ENCODE measurements around the gene WBP1L. TPM values are rescaled to one million over a fixed set of nuclear protein-coding genes. Genes with fewer than 3 reads are reported as not detected.
"Not testable (repeated sequence)": the region's sequence is repeated elsewhere in the genome, so short reads cannot be mapped to it uniquely, and the experiment has no call there.

Gene WBP1L
- total and polyA plus RNA-seq, 2 donors: 30.1 to 42.6 TPM

GRCh38 chr10:102757323-102757722, 13.6 kb downstream of the WBP1L start:
- DNase-seq (ENCODE audit: extremely low spot score): no peak
- 96% methylated on average over 6 of the region's 6 CpGs for WGBS
- Histone ChIP-seq H3K27ac (ENCODE audit: low read depth) (no peak overlapping the region), H3K36me3 (ENCODE audit: insufficient read depth) (no peaks in the 10 kb centered on the region), H3K4me3 (ENCODE audit: low read depth, low read length) (no peak overlapping the region), H3K4me1 (ENCODE audit: insufficient read depth) (no peaks in the 10 kb centered on the region)

GRCh38 chr10:102758240-102758932, 14.6 kb downstream of the WBP1L start:
- Histone ChIP-seq H3K27ac (ENCODE audit: low read depth) (no peak overlapping the region), H3K36me3 (ENCODE audit: insufficient read depth) (no peaks in the 10 kb centered on the region), H3K4me3 (ENCODE audit: low read depth, low read length) (no peak overlapping the region), H3K4me1 (ENCODE audit: insufficient read depth) (no peaks in the 10 kb centered on the region)
- no peak for DNase-seq (ENCODE audit: extremely low spot score)
- WGBS: 65% methylated on average over 9 of the region's 9 CpGs

GRCh38 chr10:102758933-102759262, 15.2 kb downstream of the WBP1L start:
- DNase-seq (ENCODE audit: extremely low spot score): not testable (repeated sequence)

GRCh38 chr10:102759497-102760210, 15.9 kb downstream of the WBP1L start:
- WGBS: 94% methylated on average over 3 of the region's 3 CpGs
- Histone ChIP-seq H3K4me3 (ENCODE audit: low read depth, low read length) (no peak overlapping the region), H3K36me3 (ENCODE audit: insufficient read depth) (no peaks in the 10 kb centered on the region), H3K27ac (ENCODE audit: low read depth) (no peak overlapping the region), H3K4me1 (ENCODE audit: insufficient read depth) (peaks cover 3% of the 10 kb centered on the region)
- DNase-seq (ENCODE audit: extremely low spot score): no peak

More at GRCh38 chr10:102758933-102759262, 15.2 kb downstream of the WBP1L start:
- not testable (repeated sequence) for H3K4me3 ChIP-seq (ENCODE audit: low read depth, low read length); H3K27ac ChIP-seq (ENCODE audit: low read depth); H3K36me3 ChIP-seq (ENCODE audit: insufficient read depth); H3K4me1 ChIP-seq (ENCODE audit: insufficient read depth)
- 49% methylated on average over 6 of the region's 12 CpGs for WGBS

GRCh38 chr10:102761981-102762380, 18.2 kb downstream of the WBP1L start:
- no peaks in the 10 kb centered on the region for H3K36me3 ChIP-seq (ENCODE audit: insufficient read depth)
- 97% methylated on average over 4 of the region's 4 CpGs for WGBS
- H3K4me3 ChIP-seq (ENCODE audit: low read depth, low read length): no peak overlapping the region
- no peak overlapping the region for H3K27ac ChIP-seq (ENCODE audit: low read depth)
- H3K4me1 ChIP-seq (ENCODE audit: insufficient read depth): peaks cover 3% of the 10 kb centered on the region
- DNase-seq (ENCODE audit: extremely low spot score): no peak

GRCh38 chr10:102762401-102763015, 18.8 kb downstream of the WBP1L start:
- H3K36me3 ChIP-seq (ENCODE audit: insufficient read depth): no peaks in the 10 kb centered on the region
- H3K4me1 ChIP-seq (ENCODE audit: insufficient read depth): peaks cover 3% of the 10 kb centered on the region
- WGBS: 74% methylated on average over 7 of the region's 7 CpGs
- no peak for DNase-seq (ENCODE audit: extremely low spot score)
- no peak overlapping the region for H3K27ac ChIP-seq (ENCODE audit: low read depth)
- no peak overlapping the region for H3K4me3 ChIP-seq (ENCODE audit: low read depth, low read length)

GRCh38 chr10:102763037-102763607, 19.4 kb downstream of the WBP1L start:
- 80% methylated on average over 7 of the region's 7 CpGs for WGBS
- Histone ChIP-seq H3K27ac (ENCODE audit: low read depth) (no peak overlapping the region), H3K36me3 (ENCODE audit: insufficient read depth) (no peaks in the 10 kb centered on the region), H3K4me1 (ENCODE audit: insufficient read depth) (peaks cover 3% of the 10 kb centered on the region), H3K4me3 (ENCODE audit: low read depth, low read length) (no peak overlapping the region)
- no peak for DNase-seq (ENCODE audit: extremely low spot score)

GRCh38 chr10:102764470-102765161, 20.9 kb downstream of the WBP1L start:
- Histone ChIP-seq H3K4me1 (ENCODE audit: insufficient read depth) (peaks cover 5% of the 10 kb centered on the region), H3K27ac (ENCODE audit: low read depth) (no peak overlapping the region), H3K4me3 (ENCODE audit: low read depth, low read length) (no peak overlapping the region), H3K36me3 (ENCODE audit: insufficient read depth) (no peaks in the 10 kb centered on the region)
- WGBS: 70% methylated on average over 6 of the region's 6 CpGs
- DNase-seq (ENCODE audit: extremely low spot score): no peak

GRCh38 chr10:102765336-102765735, 21.6 kb downstream of the WBP1L start:
- H3K4me1 ChIP-seq (ENCODE audit: insufficient read depth): peaks cover 5% of the 10 kb centered on the region
- no peak overlapping the region for H3K27ac ChIP-seq (ENCODE audit: low read depth)
- H3K4me3 ChIP-seq (ENCODE audit: low read depth, low read length): no peak overlapping the region
- H3K36me3 ChIP-seq (ENCODE audit: insufficient read depth): no peaks in the 10 kb centered on the region
- WGBS: 83% methylated on average over 7 of the region's 7 CpGs
- no peak for DNase-seq (ENCODE audit: extremely low spot score)

- peaks cover 5% of the 10 kb centered on the region for H3K4me1 ChIP-seq (ENCODE audit: insufficient read depth)
- H3K4me3 ChIP-seq (ENCODE audit: low read depth, low read length): no peak overlapping the region
- no peak for DNase-seq (ENCODE audit: extremely low spot score)
- no peak overlapping the region for H3K27ac ChIP-seq (ENCODE audit: low read depth)
- H3K36me3 ChIP-seq (ENCODE audit: insufficient read depth): no peaks in the 10 kb centered on the region
- WGBS: 92% methylated on average over 9 of the region's 9 CpGs
Measured at GRCh38 chr10:102767428-102768160, 23.8 kb downstream of the WBP1L start.

- peaks cover 2% of the 10 kb centered on the region for H3K4me1 ChIP-seq (ENCODE audit: insufficient read depth)
- WGBS: 61% methylated on average over 7 of the region's 7 CpGs
- H3K36me3 ChIP-seq (ENCODE audit: insufficient read depth): no peaks in the 10 kb centered on the region
- no peak overlapping the region for H3K27ac ChIP-seq (ENCODE audit: low read depth)
- H3K4me3 ChIP-seq (ENCODE audit: low read depth, low read length): no peak overlapping the region
- no peak for DNase-seq (ENCODE audit: extremely low spot score)
Measured at GRCh38 chr10:102769375-102770107, 25.8 kb downstream of the WBP1L start.

GRCh38 chr10:102770108-102770482, 26.3 kb downstream of the WBP1L start:
- 50% methylated on average over 3 of the region's 3 CpGs for WGBS
- H3K36me3 ChIP-seq (ENCODE audit: insufficient read depth): no peaks in the 10 kb centered on the region
- no peak overlapping the region for H3K27ac ChIP-seq (ENCODE audit: low read depth)
- peaks cover 2% of the 10 kb centered on the region for H3K4me1 ChIP-seq (ENCODE audit: insufficient read depth)
- H3K4me3 ChIP-seq (ENCODE audit: low read depth, low read length): no peak overlapping the region
- DNase-seq (ENCODE audit: extremely low spot score): no peak

All from urinary bladder (tissue), 4 donors.